Measurements from ENCODE around the gene INPP5J.
A peak's percentile ranks its signal among the peaks of the same experiment; 100 is the strongest.
"Not testable (repeated sequence)": the region's sequence is repeated elsewhere in the genome, so short reads cannot be mapped to it uniquely, and the experiment has no call there.

The INPP5J gene

GRCh38 chr22:31087744-31088215 lies 35.0 kb upstream of the INPP5J start:
- no peak for DNase-seq

GRCh38 chr22:31088233-31088986 lies 34.4 kb upstream of the INPP5J start:
- DNase-seq, result no peak

GRCh38 chr22:31089160-31090100 lies 33.3 kb upstream of the INPP5J start:
- no peak for DNase-seq

GRCh38 chr22:31090217-31091085 lies 32.3 kb upstream of the INPP5J start:
- DNase-seq, result no peak

GRCh38 chr22:31091106-31091975 lies 31.4 kb upstream of the INPP5J start:
- DNase-seq, result no peak

GRCh38 chr22:31092161-31092560 lies 30.6 kb upstream of the INPP5J start:
- no peak for DNase-seq

- peak; percentile 2 for DNase-seq
Measured at GRCh38 chr22:31093086-31093850, 29.5 kb upstream of the INPP5J start.

- DNase-seq, result peak; percentile 88
Measured at GRCh38 chr22:31094021-31094551, 28.7 kb upstream of the INPP5J start.

GRCh38 chr22:31094741-31095140 lies 28.0 kb upstream of the INPP5J start:
- no peak for DNase-seq

- no peak for DNase-seq
Measured at GRCh38 chr22:31095637-31096249, 27.0 kb upstream of the INPP5J start.

- DNase-seq, result no peak
Measured at GRCh38 chr22:31096657-31097279, 26.0 kb upstream of the INPP5J start.

GRCh38 chr22:31097539-31097938 lies 25.2 kb upstream of the INPP5J start:
- DNase-seq, result not testable (repeated sequence)

- no peak for DNase-seq
Measured at GRCh38 chr22:31097941-31098631, 24.7 kb upstream of the INPP5J start.

GRCh38 chr22:31098632-31099110 lies 24.1 kb upstream of the INPP5J start:
- DNase-seq, result no peak

- DNase-seq, result no peak
Measured at GRCh38 chr22:31099386-31099785, 23.4 kb upstream of the INPP5J start.

- DNase-seq, result no peak
Measured at GRCh38 chr22:31099841-31100761, 22.7 kb upstream of the INPP5J start.

GRCh38 chr22:31100762-31101525 lies 21.8 kb upstream of the INPP5J start:
- no peak for DNase-seq

All from NCI-H446 treated with DMSO at 0.1 percent for 48 hours (cell line).